WERI-Rb-1 (cell line): Measurements from ENCODE around the gene CLCN2.

Experiments used
- DNase-seq: peaks from one replicate; pipeline ENCODE4 v3.0.0-alpha.2; 2020
- H3K27ac ChIP-seq: fragments of 250-450 bp; sonication (Bioruptor Pico); 2 replicates; pipeline ENCODE4 v1.5.1; 2020; ENCODE audit warnings: mild to moderate bottlenecking, moderate library complexity
- H3K27me3 ChIP-seq: fragments of 250-450 bp; sonication (Bioruptor Pico); 2 replicates; pipeline ENCODE4 v1.5.1; 2021; ENCODE audit warnings: mild to moderate bottlenecking, low read depth, moderate library complexity; ENCODE audit not compliant: insufficient read depth, severe bottlenecking
- H3K36me3 ChIP-seq: fragments of 250-450 bp; sonication (Bioruptor Pico); 2 replicates; pipeline ENCODE4 v1.5.1; 2020; ENCODE audit warnings: mild to moderate bottlenecking, moderate library complexity
- H3K4me3 ChIP-seq: 2 replicates; pipeline ENCODE4 v1.5.1; 2011; ENCODE audit warnings: low read depth, mild to moderate bottlenecking, control low read depth, low read length
- H3K9me3 ChIP-seq: fragments of 250-450 bp; sonication (Bioruptor Pico); 2 replicates; pipeline ENCODE4 v1.5.1; 2021; ENCODE audit warnings: mild to moderate bottlenecking, moderate library complexity; ENCODE audit not compliant: severe bottlenecking
- CTCF ChIP-seq: IDR thresholded peaks from 2 replicates; pipeline ENCODE4 v1.5.1; 2011; ENCODE audit warnings: low read depth, mild to moderate bottlenecking, control low read depth, inconsistent platforms, low read length

Gene CLCN2

GRCh38 chr3:184339001-184339400 is 22.4 kb downstream of the CLCN2 start:
- Histone ChIP-seq H3K4me3 (no peak overlapping the region), H3K27ac (peak overlapping the region; percentile 37), H3K36me3 (peaks cover 24% of the 10 kb centered on the region), H3K27me3 (no peaks in the 10 kb centered on the region), H3K9me3 (no peaks in the 10 kb centered on the region)
- DNase-seq = no peak
- TF ChIP-seq CTCF = no peak

- DNase-seq = no peak
- H3K27me3 ChIP-seq = no peaks in the 10 kb centered on the region
- no peak overlapping the region for H3K4me3 ChIP-seq
- H3K9me3 ChIP-seq = no peaks in the 10 kb centered on the region
- no peak for TF ChIP-seq CTCF
- peaks cover 27% of the 10 kb centered on the region for H3K36me3 ChIP-seq
- H3K27ac ChIP-seq = peak overlapping the region; percentile 37; the same call in 1 of the 2 replicates
Observed at GRCh38 chr3:184338511-184338945, 22.9 kb downstream of the CLCN2 start.

- no peaks in the 10 kb centered on the region for H3K9me3 ChIP-seq
- no peak for DNase-seq
- no peak overlapping the region for H3K27ac ChIP-seq
- no peak for TF ChIP-seq CTCF
- H3K4me3 ChIP-seq = no peak overlapping the region
- no peaks in the 10 kb centered on the region for H3K27me3 ChIP-seq
- peaks cover 27% of the 10 kb centered on the region for H3K36me3 ChIP-seq
Observed at GRCh38 chr3:184337981-184338380, 23.4 kb downstream of the CLCN2 start.

GRCh38 chr3:184337399-184337714 is 24.0 kb downstream of the CLCN2 start, which contains the start of gene FAM131A:
Gene FAM131A (plus strand): TSS chr3:184337600. CDS start chr3:184337631, 31 bp downstream.
- TF ChIP-seq CTCF = no peak
- no peaks in the 10 kb centered on the region for H3K9me3 ChIP-seq
- H3K27ac ChIP-seq = peak within 1 kb of the TSS; percentile 93
- DNase-seq = no peak
- peaks cover 33% of the 10 kb centered on the region for H3K36me3 ChIP-seq
- peak within 1 kb of the TSS; percentile 62 for H3K4me3 ChIP-seq
- H3K27me3 ChIP-seq = no peaks in the 10 kb centered on the region

- DNase-seq = no peak
- peaks cover 39% of the 10 kb centered on the region for H3K36me3 ChIP-seq
- no peaks in the 10 kb centered on the region for H3K9me3 ChIP-seq
- TF ChIP-seq CTCF = no peak
- peak overlapping the region; percentile 93 for H3K27ac ChIP-seq
- peak overlapping the region; percentile 62 for H3K4me3 ChIP-seq
- no peaks in the 10 kb centered on the region for H3K27me3 ChIP-seq
Observed at GRCh38 chr3:184336547-184337398, 24.6 kb downstream of the CLCN2 start.
